OCI-LY7 (cell line): ENCODE measurements around the gene LPCAT1.

Source experiments
- CTCF ChIP-seq: fragments of 200-600 bp; sonication (generic); conservative IDR thresholded peaks from 2 replicates; pipeline ENCODE4 v1.5.1; 2014; ENCODE audit warnings: mild to moderate bottlenecking, antibody characterized with exemption, low read length, moderate library complexity, mixed read lengths
- EZH2phosphoT487 ChIP-seq: fragments of 200-600 bp; sonication (generic); IDR thresholded peaks from 2 replicates; pipeline ENCODE4 v1.6.1; 2018; ENCODE audit warnings: low read depth, borderline replicate concordance, mild to moderate bottlenecking, mixed run types, antibody characterized with exemption, low read length, moderate library complexity, mixed read lengths

- TF ChIP-seq CTCF, result no peak
- no peak for TF ChIP-seq EZH2phosphoT487
Observed at GRCh38 chr5:1481959-1482331, 41.8 kb downstream of the LPCAT1 start.
